Kidney (tissue), 14 donors: ENCODE measurements around the gene ZNF280B. TPM values are rescaled to one million over a fixed set of nuclear protein-coding genes. Genes with fewer than 3 reads are reported as not detected.

ENCODE experiments used
- DNase-seq, 5 donors: peaks; one replicate each; pipeline ENCODE4 v3.0.0-alpha.2; 2013 to 2020
- FAIRE-seq: peaks from 2 replicates; lab custom pipeline; 2012; peaks lifted over from hg19 to GRCh38; lab: Jason Lieb, UNC
- H3K27ac ChIP-seq, 2 donors: one replicate each; pipeline ENCODE4 v1.7.0; 2013; ENCODE audit warnings: low read depth in 2 of 2, low read length in 2 of 2, inconsistent platforms in 1 of 2
- H3K27me3 ChIP-seq: one replicate; pipeline ENCODE4 v1.7.1; 2013; ENCODE audit warnings: low read length, inconsistent platforms; ENCODE audit not compliant: control insufficient read depth, insufficient read depth
- H3K36me3 ChIP-seq, 3 donors: one replicate each; pipeline versions ENCODE4 v1.7.0 to v1.7.1; 2013; ENCODE audit warnings: low read length in 3 of 3, control low read depth in 1 of 3, inconsistent platforms in 1 of 3; ENCODE audit not compliant: insufficient read depth in 3 of 3, control insufficient read depth in 2 of 3
- H3K4me1 ChIP-seq, 3 donors: one replicate each; pipeline versions ENCODE4 v1.7.0 to v1.7.1; 2013; ENCODE audit warnings: low read length in 3 of 3, inconsistent platforms in 1 of 3, low read depth in 1 of 3; ENCODE audit not compliant: control insufficient read depth in 2 of 3, insufficient read depth in 2 of 3
- H3K4me3 ChIP-seq, 3 donors: one replicate each; pipeline versions ENCODE4 v1.7.0 to v1.8.1; 2013; ENCODE audit warnings: low read length in 3 of 3, control low read depth in 1 of 3, inconsistent platforms in 1 of 3
- H3K9ac ChIP-seq, 3 donors: one replicate each; pipeline versions ENCODE4 v1.7.0 to v1.7.1; 2013; ENCODE audit warnings: low read length in 3 of 3, control low read depth in 1 of 3, inconsistent platforms in 1 of 3
- H3K9me3 ChIP-seq, 3 donors: one replicate each; pipeline versions ENCODE4 v1.7.0 to v1.7.1; 2013; ENCODE audit warnings: low read length in 3 of 3, control low read depth in 1 of 3, inconsistent platforms in 1 of 3; ENCODE audit not compliant: control insufficient read depth in 2 of 3, insufficient read depth in 1 of 3
- intact Hi-C: fragments of 100-400 bp; cut with DNase I; formaldehyde crosslinking; loops from one replicate; pipeline ENCODE4 v1.11.1; 2022
- polyA plus RNA-seq: library from polyadenylated mRNA; stranded (reverse); fragments of 350-450 nt; fragmentation: Illumina TruSeq; extraction: RNeasy Lipid Tissue Mini Kit (QIAGEN cat#74804); gene quantifications from one replicate; pipeline ENCODE4 v1.2.3, GENCODE V29; 2014; ENCODE audit warnings: low read depth, low replicate concordance; ENCODE audit not compliant: insufficient read depth
- total RNA-seq: library from RNA; stranded (reverse); fragmentation: NEBNext Ultra II Directional; extraction: Animal tissue kit (Norgen Biotek cat#: 25700); gene quantifications from one replicate; pipeline ENCODE4 v1.2.1, GENCODE V29; 2021
- TF ChIP-seq, protein P1 (sequence below): IDR thresholded peaks from 3 replicates; pipeline ENCODE4 v1.5.1; 2012; ENCODE audit warnings: mild to moderate bottlenecking, moderate library complexity, borderline replicate concordance; ENCODE audit not compliant: insufficient read depth; ENCODE audit errors: extremely low read depth
- donor health status: control.
- donor health status: control.
- donor health status: control.
- donor health status: control.
- donor health status: control.
- donor health status: DM: yes; HTN: yes; CAD: no.
- donor health status: Normal renal cell carcinoma (clear cell type).

Gene ZNF280B
- total and polyA plus RNA-seq, 2 donors from 2014 or later, result 0.26 to 1.0 TPM

DNA sequence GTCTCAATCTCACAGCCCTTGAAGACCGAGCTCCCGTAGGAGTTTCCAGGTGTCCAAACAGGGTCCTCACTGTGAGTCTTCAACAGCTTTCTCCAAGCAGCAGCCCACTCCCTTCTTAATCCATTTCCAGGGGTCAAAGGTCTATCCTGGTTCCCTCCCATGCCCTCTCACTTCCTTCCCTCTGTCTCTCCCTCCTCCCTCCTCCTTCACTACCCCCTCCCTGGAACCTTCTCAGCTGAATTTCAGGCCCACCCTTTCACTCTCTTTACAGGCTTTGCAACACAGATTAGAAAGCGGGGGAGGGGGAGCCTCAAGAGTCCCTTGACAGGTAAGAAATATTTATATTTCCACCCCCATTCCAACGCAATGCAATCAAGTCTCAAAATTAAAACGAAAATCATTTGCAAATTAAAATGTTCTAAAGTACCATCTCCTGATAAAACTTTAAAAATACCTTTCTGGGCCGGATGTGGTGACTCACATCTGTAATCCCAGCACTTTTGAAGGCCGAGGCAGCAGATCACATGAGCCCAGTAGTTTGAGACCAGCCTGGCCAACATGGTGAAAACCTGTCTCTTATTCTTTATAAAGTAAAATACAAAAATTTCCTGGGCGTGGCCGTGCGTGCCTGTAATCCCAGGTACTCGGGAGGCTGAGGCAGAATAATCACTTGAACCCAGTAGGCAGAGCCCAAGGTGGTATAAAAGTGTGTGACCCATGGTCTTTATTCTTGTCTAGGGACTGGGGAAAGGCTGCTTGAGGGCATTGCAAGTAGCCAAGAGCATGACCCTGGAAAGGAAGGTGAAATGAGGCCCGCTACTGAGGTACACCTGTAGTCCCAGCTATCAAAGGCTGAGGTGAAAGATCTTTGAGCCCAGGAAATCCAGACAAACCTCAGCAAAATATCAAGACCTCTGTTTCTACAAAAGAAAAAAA, 12.4 kb upstream of the ZNF280B start:
- DNase-seq (no peak), FAIRE-seq (no peak)
- H3K9me3 ChIP-seq, result no peaks in the 10 kb centered on the region
- TF ChIP-seq, protein P1, sequence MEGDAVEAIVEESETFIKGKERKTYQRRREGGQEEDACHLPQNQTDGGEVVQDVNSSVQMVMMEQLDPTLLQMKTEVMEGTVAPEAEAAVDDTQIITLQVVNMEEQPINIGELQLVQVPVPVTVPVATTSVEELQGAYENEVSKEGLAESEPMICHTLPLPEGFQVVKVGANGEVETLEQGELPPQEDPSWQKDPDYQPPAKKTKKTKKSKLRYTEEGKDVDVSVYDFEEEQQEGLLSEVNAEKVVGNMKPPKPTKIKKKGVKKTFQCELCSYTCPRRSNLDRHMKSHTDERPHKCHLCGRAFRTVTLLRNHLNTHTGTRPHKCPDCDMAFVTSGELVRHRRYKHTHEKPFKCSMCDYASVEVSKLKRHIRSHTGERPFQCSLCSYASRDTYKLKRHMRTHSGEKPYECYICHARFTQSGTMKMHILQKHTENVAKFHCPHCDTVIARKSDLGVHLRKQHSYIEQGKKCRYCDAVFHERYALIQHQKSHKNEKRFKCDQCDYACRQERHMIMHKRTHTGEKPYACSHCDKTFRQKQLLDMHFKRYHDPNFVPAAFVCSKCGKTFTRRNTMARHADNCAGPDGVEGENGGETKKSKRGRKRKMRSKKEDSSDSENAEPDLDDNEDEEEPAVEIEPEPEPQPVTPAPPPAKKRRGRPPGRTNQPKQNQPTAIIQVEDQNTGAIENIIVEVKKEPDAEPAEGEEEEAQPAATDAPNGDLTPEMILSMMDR, result no peak
- no peaks in the 10 kb centered on the region for H3K4me1 ChIP-seq
- intact Hi-C loops, result no loop called here
- H3K9ac ChIP-seq, result no peak overlapping the region
- H3K27ac ChIP-seq, result no peak overlapping the region
- H3K4me3 ChIP-seq, result no peak overlapping the region
- no peaks in the 10 kb centered on the region for H3K27me3 ChIP-seq
- no peaks in the 10 kb centered on the region for H3K36me3 ChIP-seq

DNA sequence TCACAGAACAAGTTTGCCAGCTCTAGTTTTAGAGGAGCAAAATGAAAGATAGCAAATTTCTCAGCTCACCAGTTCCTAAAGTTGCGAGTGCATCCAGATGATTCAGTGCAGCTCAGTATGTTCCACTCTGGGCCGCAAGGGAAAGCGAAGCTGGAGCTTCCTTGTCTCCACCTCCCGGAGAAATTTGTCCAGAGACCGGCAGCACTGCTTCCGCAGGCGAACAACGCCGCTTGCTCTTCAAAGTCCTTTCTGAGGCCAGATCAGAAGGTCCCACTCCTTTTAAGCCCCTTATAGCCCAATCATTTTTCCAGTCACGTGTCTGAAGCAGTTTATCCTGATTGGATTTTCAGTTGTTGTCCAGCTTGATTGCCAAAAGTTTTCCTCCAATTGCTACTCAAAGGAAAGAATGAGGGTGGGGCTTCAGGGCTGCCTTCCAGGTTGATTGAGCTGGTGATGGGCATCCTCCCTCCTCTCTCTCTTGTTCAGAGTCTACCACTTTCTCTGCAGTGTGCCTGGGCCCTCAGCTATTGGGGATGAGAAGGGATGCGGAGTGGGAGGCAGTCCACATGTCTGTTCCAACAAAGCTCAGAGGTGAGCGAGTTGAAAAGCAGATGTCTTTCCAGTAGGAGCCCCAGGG, 11.6 kb upstream of the ZNF280B start, which contains the start of gene ZNF280A:
Gene ZNF280A (minus strand): TSS at position 251 of the 637 bp plus-strand sequence. CDS start 4,640 bp downstream, outside the sequence.
- FAIRE-seq (no peak), DNase-seq (no peak)
- Histone ChIP-seq H3K4me3 (no peak within 1 kb of the TSS), H3K4me1 (no peaks in the 10 kb centered on the region), H3K9ac (no peak within 1 kb of the TSS), H3K36me3 (no peaks in the 10 kb centered on the region), H3K27ac (no peak within 1 kb of the TSS), H3K27me3 (no peaks in the 10 kb centered on the region), H3K9me3 (no peaks in the 10 kb centered on the region)
- intact Hi-C loops, result no loop called here
- TF ChIP-seq, protein P1, result no peak

DNA sequence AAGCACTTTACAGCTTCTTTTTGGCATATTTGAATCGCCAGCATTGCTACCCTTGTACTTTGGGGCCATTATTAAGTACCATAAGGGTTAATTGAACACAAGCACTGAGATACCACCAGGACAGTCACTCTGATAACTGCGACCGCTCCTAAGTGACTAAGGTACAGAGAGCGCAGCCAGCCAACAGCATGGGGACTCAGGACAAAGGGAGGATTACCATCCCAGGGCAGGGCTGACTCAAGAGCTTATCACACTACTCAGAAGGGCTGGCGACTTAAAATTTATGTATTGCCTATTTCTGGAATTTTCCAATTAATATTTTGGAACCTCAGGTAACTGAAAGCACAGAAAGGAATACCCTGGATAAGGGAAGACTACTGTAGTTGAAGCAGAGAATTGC, 11.0 kb upstream of the ZNF280B start:
- no peaks in the 10 kb centered on the region for H3K9me3 ChIP-seq
- no peak overlapping the region for H3K4me3 ChIP-seq
- DNase-seq (no peak), FAIRE-seq (no peak)
- no peaks in the 10 kb centered on the region for H3K36me3 ChIP-seq
- H3K9ac ChIP-seq, result no peak overlapping the region
- no peak overlapping the region for H3K27ac ChIP-seq
- TF ChIP-seq, protein P1, result no peak
- no peaks in the 10 kb centered on the region for H3K27me3 ChIP-seq
- intact Hi-C loops, result no loop called here
- H3K4me1 ChIP-seq, result no peaks in the 10 kb centered on the region
